ENCODE measurements around the gene ZNF343.
"Not testable (repeated sequence)": the region's sequence is repeated elsewhere in the genome, so short reads cannot be mapped to it uniquely, and the experiment has no call there.

ZNF343 gene

GRCh38 chr20:2508631-2509467, at the start of gene ZNF343:
TSS of gene ZNF343 (minus strand) at chr20:2508915. CDS start at chr20:2493895, 15,020 bp downstream.
- DNase-seq (ENCODE audit: low read depth in 2 of 2): peak; percentile 38 to 63

GRCh38 chr20:2557873-2558580, 49.3 kb upstream of the ZNF343 start:
- no peak for DNase-seq (ENCODE audit: low read depth in 2 of 2)

GRCh38 chr20:2545594-2545993, 36.9 kb upstream of the ZNF343 start:
- DNase-seq (ENCODE audit: low read depth in 2 of 2): no peak

- no peak for DNase-seq (ENCODE audit: low read depth in 2 of 2)
Observed at GRCh38 chr20:2544211-2544610, 35.5 kb upstream of the ZNF343 start.

- DNase-seq (ENCODE audit: low read depth in 2 of 2): no peak
Observed at GRCh38 chr20:2542361-2542760, 33.6 kb upstream of the ZNF343 start.

- no peak for DNase-seq (ENCODE audit: low read depth in 2 of 2)
Observed at GRCh38 chr20:2541940-2542339, 33.2 kb upstream of the ZNF343 start.

- no peak for DNase-seq (ENCODE audit: low read depth in 2 of 2)
Observed at GRCh38 chr20:2538931-2539720, 30.4 kb upstream of the ZNF343 start.

GRCh38 chr20:2538356-2538755, 29.6 kb upstream of the ZNF343 start:
- DNase-seq (ENCODE audit: low read depth in 2 of 2): no peak

GRCh38 chr20:2537101-2537500, 28.4 kb upstream of the ZNF343 start:
- no peak for DNase-seq (ENCODE audit: low read depth in 2 of 2)

GRCh38 chr20:2536560-2536986, 27.9 kb upstream of the ZNF343 start, which contains the start of gene TMC2:
TSS of gene TMC2 (plus strand) at chr20:2536573. CDS start at chr20:2536622, 49 bp downstream.
- DNase-seq (ENCODE audit: low read depth in 2 of 2): no peak

- no peak for DNase-seq (ENCODE audit: low read depth in 2 of 2)
Observed at GRCh38 chr20:2535711-2536559, 27.2 kb upstream of the ZNF343 start.

GRCh38 chr20:2533118-2533517, 24.4 kb upstream of the ZNF343 start:
- DNase-seq (ENCODE audit: low read depth in 2 of 2): no peak

- no peak for DNase-seq (ENCODE audit: low read depth in 2 of 2)
Observed at GRCh38 chr20:2528671-2529271, 20.1 kb upstream of the ZNF343 start.

GRCh38 chr20:2527762-2528161, 19.0 kb upstream of the ZNF343 start:
- no peak for DNase-seq (ENCODE audit: low read depth in 2 of 2)

GRCh38 chr20:2526218-2526583, 17.5 kb upstream of the ZNF343 start:
- DNase-seq (ENCODE audit: low read depth in 2 of 2): not testable (repeated sequence)

- DNase-seq (ENCODE audit: low read depth in 2 of 2): no peak
Observed at GRCh38 chr20:2524709-2525506, 16.2 kb upstream of the ZNF343 start.

- peak; percentile 77 to 81 for DNase-seq (ENCODE audit: low read depth in 2 of 2)
Observed at GRCh38 chr20:2523919-2524708, 15.4 kb upstream of the ZNF343 start.

- not testable (repeated sequence) for DNase-seq (ENCODE audit: low read depth in 2 of 2)
Observed at GRCh38 chr20:2522826-2523429, 14.2 kb upstream of the ZNF343 start.

Measured in activated CD8-positive, alpha-beta memory T cell treated with anti-CD3 and anti-CD28 coated beads for 4 hours (primary cell).